GM18951 (cell line): ENCODE measurements around the gene LCN6.
"Not testable (repeated sequence)": the region's sequence is repeated elsewhere in the genome, so short reads cannot be mapped to it uniquely, and the experiment has no call there.

Source experiments
- POLR2A ChIP-seq: IDR thresholded peaks from 4 replicates; pipeline ENCODE4 v1.6.1; 2011; ENCODE audit warnings: mild to moderate bottlenecking; ENCODE audit not compliant: insufficient read length, insufficient read depth; ENCODE audit errors: extremely low read depth
- in situ Hi-C: fragments of 300-500 bp; cut with MboI; formaldehyde crosslinking; loops from one replicate; pipeline ENCODE4 v1.12.0; 2022; ENCODE audit warnings: low sequenced_read_pairs, mixed read lengths, inconsistent platforms; ENCODE audit not compliant: unreplicated experiment

The LCN6 gene

GRCh38 chr9:136773386-136774044 is 25.2 kb upstream of the LCN6 start:
- in situ Hi-C loops: no loop called here
- TF ChIP-seq POLR2A: no peak

DNA sequence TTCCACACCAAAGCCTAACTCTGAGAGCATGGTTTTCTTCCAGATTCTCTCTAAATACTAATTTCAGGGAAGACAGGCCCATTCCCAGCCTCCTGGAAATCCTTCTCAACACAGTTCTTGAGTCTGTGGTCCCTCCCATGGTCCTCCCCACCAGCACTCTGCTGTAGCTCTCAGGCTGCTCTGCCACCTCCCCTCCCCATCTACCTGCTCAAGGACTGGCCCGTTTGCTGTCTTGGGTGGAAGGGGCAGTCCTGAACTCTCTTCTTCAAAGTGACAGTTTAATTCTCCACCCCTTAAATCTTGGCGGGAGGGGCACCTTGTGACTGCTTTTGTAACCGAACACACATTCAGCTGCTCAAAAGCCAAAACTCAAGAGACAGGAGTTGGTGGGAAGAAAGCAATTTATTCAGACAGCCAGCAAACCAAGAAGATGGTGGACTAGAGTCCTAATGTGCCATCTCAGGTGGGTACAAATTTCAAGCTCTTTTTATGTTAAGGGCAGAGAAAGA is 23.6 kb upstream of the LCN6 start:
- TF ChIP-seq POLR2A: no peak
- in situ Hi-C loops: no loop called here

- in situ Hi-C loops: no loop called here
- TF ChIP-seq POLR2A: no peak
Observed at GRCh38 chr9:136769710-136770191, 21.4 kb upstream of the LCN6 start.

- in situ Hi-C loops: not testable (repeated sequence)
Observed at GRCh38 chr9:136766410-136767120, 18.2 kb upstream of the LCN6 start.

- in situ Hi-C loops: not testable (repeated sequence)
Observed at GRCh38 chr9:136765745-136766409, 17.6 kb upstream of the LCN6 start.

- in situ Hi-C loops: no loop called here
- no peak for TF ChIP-seq POLR2A
Observed at GRCh38 chr9:136765041-136765440, 16.7 kb upstream of the LCN6 start.

DNA sequence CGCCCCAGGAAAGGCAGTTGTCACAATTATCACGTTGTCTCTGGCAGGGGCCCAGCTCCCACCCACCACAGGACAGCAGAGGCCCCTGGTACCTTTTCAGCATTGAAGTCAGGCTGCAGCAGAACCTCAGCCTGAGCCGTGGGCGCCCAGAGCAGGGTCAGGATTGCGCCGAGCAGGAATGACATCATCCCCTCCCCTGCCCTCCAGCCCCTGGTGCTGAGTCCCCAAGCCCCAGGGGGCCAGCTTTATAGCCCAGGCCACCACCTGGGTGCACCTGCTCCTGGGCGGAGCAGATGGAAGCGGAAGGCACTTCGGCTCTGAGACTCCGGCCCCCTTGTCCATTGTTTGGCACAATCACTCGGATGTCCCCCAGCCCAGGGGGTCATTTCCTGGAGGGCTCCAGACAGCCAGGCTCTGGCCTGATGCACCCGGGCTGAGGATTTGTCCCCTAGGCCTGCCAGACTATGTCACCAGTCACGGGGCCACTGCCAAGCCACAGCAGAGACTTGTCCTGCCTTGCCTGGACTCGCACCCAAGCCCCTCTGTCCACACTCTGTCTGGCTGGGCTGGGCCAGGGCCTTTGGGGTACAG is 16.1 kb upstream of the LCN6 start, which contains the start of gene LCN15:
LCN15 (minus strand) TSS at position 218 of the 591 bp plus-strand sequence; CDS start at position 188, 30 bp downstream.
- in situ Hi-C loops: no loop called here
- no peak for TF ChIP-seq POLR2A

DNA sequence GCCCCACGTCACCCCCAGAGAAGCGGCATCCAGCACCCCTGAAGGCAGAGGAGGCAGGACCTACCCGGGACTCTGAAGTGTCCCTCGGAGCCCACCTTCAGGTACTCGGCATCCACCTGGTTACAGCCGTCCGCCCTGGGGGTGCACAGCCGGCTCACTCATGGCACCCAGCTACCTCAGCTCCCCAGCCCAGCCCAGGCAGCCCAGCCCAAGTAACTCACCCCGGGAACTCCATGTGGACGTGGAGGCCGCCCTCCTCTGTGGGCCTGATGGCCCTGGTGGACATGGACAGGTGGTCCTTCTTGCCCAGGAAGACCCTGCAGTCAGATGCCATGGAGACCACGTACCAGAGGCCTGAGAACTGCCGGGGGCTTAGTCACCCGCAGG is 15.3 kb upstream of the LCN6 start:
- in situ Hi-C loops: no loop called here
- no peak for TF ChIP-seq POLR2A

DNA sequence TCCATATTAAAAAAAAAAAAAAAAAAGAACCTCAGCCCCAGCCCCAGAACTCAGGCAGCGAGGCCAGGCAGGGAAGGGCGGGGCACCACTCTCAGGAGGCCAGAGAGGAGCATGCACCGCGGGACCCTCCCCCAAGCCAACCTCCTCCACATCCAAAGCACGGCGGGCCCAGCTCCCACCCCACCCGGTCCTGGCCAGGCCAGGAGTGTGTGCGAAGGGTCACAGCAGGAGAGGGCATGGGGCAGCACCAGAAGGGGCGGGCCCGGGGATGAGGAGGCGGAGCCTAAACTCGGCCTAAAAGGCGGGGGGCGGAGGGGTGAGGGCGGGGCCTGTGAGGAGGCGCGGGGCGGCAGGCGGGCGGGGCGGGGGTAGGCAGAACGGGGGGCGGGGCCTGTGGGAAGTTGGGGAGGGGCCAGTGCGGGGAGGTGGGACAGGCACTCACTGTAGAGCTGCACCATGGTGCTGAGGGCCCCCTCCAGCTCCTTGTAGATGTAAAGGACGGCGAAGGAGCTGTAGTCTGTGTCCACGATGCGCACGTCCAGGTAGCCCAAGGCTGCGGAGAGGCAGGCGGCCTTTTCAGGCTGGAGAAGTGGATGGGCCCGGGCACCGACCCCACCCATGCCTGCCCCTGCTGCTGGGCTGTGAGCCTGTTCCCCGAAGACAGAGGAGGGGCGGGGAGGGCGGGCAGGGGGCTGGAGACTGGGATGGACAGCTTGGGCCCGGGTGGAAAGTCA is 14.8 kb upstream of the LCN6 start:
- in situ Hi-C loops: no loop called here
- no peak for TF ChIP-seq POLR2A

DNA sequence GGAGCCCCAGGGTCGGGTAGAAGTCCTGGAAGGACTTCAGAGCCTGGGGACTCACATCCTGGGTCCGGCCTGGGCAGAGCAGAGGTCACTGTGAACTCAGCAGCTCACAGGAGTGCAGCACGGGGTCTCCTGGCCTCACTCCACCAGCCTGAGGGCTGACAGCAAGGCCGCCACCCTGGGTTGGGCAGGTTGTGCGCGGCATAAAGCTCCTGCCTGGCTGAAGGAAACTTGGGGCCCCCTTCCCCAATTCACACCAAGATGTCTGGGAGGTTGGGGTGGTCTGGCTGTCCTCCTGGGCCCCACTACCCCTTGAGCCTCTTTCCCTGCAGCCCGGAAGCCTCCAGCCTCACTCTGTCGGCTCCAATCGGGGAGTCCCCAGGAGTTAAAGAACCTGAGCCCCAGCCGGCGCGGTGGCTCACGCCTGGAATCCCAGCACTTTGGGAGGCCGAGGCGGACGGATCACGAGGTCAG is 13.9 kb upstream of the LCN6 start:
- in situ Hi-C loops: no loop called here
- no peak for TF ChIP-seq POLR2A

GRCh38 chr9:136761545-136761981 is 13.2 kb upstream of the LCN6 start:
- no peak for TF ChIP-seq POLR2A
- in situ Hi-C loops: no loop called here

DNA sequence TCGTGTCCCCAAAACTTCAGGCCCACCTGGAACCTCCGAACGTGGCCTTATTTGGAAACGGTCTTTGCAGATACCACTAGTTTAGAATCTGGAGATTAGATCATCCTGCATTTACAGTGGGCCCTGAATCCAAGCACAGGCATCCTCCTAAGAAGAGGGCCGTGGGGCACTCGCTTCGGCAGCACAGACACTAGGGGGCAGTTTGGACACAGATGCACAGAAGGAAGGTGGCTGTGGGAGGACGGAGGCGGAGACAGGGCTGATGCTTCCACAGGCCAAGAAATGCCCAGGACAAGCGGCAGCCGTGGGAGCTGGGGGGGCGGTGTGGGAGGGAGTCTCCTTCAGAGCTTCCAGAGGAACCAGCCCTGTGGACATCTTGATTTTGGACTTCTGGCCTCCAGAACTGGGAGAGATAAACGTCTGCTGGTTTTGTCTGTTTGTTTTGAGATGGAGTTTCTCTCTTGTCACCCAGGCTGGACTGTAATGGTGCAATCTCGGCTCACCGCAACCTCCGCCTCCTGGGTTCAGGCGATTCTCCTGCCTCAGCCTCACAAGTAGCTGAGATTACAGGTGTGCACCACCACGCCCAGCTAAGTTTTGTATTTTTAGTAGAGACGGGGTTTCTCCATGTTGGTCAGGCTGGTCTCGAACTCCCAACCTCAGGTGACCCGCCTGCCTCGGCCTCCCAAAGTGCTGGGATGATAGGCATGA is 12.7 kb upstream of the LCN6 start:
- in situ Hi-C loops: not testable (repeated sequence)
